Activated CD8-positive, alpha-beta memory T cell treated with anti-CD3 and anti-CD28 coated beads, Interleukin-2, amount 10 ng/mL, durations not matched to agents 7 days and 5 days (primary cell): ENCODE results near the gene TPPP3. TPM values are rescaled to one million over a fixed set of nuclear protein-coding genes. Genes with fewer than 3 reads are reported as not detected.

Experiments used
- ATAC-seq: fragments of 150-1000 bp; cut with Tn5 transposase; one replicate; pipeline ENCODE4 v1.10.0; 2021; ENCODE audit warnings: moderate library complexity
- CTCF ChIA-PET: fragments of 350-600 bp; sonication (Branson Sonifier 250); formaldehyde crosslinking; loops from one replicate; lab custom pipeline; 2021; ENCODE audit warnings: antibody characterized with exemption; lab: Charles Lee
- DNase-seq: peaks from one replicate; pipeline ENCODE4 v3.0.0-alpha.2; 2020
- H3K27ac Mint-ChIP-seq: one replicate; pipeline ENCODE4 v1.8.0; 2021; ENCODE audit warnings: mild to moderate bottlenecking, mixed read lengths
- H3K27me3 Mint-ChIP-seq: one replicate; pipeline ENCODE4 v1.8.0; 2021; ENCODE audit warnings: mixed read lengths
- H3K36me3 Mint-ChIP-seq: one replicate; pipeline ENCODE4 v1.8.0; 2021; ENCODE audit warnings: mild to moderate bottlenecking, mixed read lengths
- H3K4me1 Mint-ChIP-seq: one replicate; pipeline ENCODE4 v1.8.0; 2021; ENCODE audit warnings: mixed read lengths
- H3K4me3 Mint-ChIP-seq: one replicate; pipeline ENCODE4 v1.8.0; 2021; ENCODE audit warnings: mild to moderate bottlenecking, moderate library complexity, mixed read lengths
- H3K9me3 Mint-ChIP-seq: one replicate; pipeline ENCODE4 v1.8.0; 2022; ENCODE audit warnings: low read depth, mixed read lengths
- total RNA-seq, 2 experiments: library from RNA; stranded (reverse); gene quantifications; one replicate each; pipeline ENCODE4 v1.2.3, GENCODE V29; 2021

Gene TPPP3
- total RNA-seq, 2 experiments from 2014 or later, result not detected

DNA sequence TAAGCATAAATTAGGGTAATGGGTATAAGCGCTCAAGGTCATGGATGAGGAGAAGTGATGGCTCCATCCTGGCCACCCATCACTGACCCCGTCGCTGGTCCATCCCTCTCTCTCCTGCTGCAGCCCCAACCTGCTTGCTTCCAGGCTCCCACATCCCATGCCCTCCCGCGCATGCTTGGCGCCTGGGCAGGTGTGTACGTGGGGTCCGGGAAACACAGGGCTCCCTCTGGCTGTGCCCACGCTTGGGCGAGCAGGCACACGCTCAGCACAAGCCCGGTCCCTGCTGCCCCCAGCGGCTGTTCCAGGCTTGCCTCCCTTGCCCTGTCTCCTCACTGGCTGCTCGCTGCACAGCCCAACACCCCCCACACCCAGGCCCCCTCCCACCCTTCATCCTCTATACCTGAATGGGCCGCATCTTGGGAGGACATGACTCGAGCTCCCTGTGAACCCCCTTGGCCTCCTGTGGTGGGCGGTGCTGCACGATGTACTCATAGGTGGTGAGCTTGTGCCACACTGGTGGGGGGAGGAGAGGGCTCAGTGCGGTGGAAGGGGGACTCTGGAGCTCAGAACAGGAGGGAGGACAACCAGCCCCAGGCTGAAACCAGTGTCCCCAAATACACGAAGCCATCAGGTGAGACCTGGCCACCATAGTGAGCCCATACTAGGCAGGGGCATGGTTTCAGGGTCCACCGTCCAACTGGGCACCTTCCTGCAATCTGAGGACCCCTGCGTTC, 4.7 kb upstream of the TPPP3 start:
- CTCF ChIA-PET, result interaction anchor here (1.7 to 2.9 kb wide), 4 partner anchors 17 to 120 kb away, joined by 4 to 12 read pairs (median 6); no protein-coding TSS in a partner anchor
- no peak overlapping the region for H3K27ac Mint-ChIP-seq

DNA sequence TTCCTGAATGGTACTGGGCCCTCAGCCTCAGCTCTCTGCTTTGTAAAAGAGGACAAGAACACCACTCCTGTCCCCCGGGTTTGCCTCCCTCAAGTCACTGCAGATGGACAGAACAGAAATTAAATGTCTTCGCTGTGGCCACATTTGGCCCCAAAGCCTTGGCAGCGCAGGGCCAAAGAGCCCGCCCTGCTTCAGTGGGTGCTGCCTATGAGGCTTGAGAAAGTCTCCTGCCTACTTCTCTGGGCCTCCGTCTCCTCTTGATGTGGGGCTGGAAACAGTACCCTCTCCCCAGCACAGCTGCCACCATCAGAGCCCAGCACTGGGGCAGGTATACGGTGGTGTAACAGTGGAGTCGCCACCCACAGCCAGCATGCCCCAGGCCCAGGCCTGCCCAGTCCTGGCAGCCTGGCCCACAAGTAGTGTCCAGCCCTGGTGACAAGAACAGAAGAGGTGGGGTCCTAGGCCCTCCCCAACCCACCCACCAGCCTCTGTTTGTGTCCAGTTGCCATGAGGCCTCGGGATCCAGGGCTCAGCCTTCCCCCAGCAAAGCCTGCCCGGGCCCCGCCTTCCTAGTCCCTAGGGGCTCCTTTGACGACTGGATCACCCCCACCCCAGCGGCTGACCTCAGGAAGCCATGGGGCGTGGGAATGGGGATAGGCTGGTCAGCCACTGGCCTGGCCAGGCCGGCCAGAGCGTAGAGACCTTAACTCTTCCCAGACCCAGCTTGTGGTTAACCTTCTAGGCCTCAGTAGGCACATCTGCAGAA, 3.9 kb upstream of the TPPP3 start:
- H3K27me3 Mint-ChIP-seq, result peaks cover 38% of the 10 kb centered on the region
- DNase-seq (no peak), ATAC-seq (no peak)
- no peaks in the 10 kb centered on the region for H3K9me3 Mint-ChIP-seq
- no peaks in the 10 kb centered on the region for H3K36me3 Mint-ChIP-seq
- no peak overlapping the region for H3K27ac Mint-ChIP-seq
- no peak overlapping the region for H3K4me3 Mint-ChIP-seq
- CTCF ChIA-PET, result no interaction called here
- peaks cover 7% of the 10 kb centered on the region for H3K4me1 Mint-ChIP-seq

More for the DNA sequence above, 4.7 kb upstream of the TPPP3 start:
- peaks cover 7% of the 10 kb centered on the region for H3K4me1 Mint-ChIP-seq
- H3K9me3 Mint-ChIP-seq, result no peaks in the 10 kb centered on the region
- no peak for ATAC-seq
- no peak overlapping the region for H3K4me3 Mint-ChIP-seq
- DNase-seq, result no peak
- H3K36me3 Mint-ChIP-seq, result no peaks in the 10 kb centered on the region
- peaks cover 31% of the 10 kb centered on the region for H3K27me3 Mint-ChIP-seq

DNA sequence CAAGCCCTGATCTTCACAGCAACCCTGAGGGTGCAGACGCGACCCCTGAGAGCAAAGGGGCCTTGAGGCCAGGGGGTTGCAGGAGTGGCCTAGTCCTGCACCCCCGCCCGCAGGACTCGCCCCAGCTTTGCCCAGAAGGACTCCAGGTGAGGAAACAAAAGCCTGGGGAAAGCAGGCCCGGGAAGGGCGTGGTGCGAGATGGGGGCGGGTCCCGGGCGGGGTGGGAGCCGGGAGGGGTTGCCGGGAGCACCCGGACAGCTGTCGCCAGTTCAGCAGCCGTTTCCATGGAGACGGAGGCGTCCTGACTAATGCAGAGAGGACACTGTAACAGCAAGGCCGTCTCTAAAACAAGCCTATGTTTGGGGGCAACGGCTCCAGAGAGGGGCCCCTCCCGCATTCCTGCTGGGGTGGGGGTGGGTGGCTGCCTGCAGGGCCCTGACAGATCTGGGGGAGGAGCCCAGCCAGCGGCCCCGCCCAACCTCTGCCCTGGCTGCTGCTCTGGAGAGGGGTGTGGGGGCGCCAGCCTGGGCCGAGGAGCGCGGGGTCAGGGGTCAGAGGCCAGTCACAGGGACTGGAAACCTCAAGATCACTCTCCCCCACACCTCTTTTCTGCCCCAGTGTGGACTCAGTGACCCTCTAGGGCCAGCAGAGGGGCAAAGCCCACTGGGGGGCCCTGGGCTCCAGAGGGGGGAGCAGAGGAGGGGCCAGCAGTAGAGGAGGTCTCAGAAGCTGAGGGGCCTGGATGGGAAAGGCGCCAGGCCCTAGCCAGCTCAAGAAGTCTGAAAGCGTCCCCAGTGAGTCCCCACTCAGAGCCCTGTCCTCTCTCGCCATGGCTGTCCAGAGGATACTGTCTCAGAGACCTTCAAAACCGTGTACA, 3.1 kb upstream of the TPPP3 start:
- ATAC-seq (no peak), DNase-seq (no peak)
- peaks cover 37% of the 10 kb centered on the region for H3K27me3 Mint-ChIP-seq
- no peak overlapping the region for H3K27ac Mint-ChIP-seq
- CTCF ChIA-PET, result no interaction called here
- no peak overlapping the region for H3K4me3 Mint-ChIP-seq
- H3K36me3 Mint-ChIP-seq, result no peaks in the 10 kb centered on the region
- peaks cover 7% of the 10 kb centered on the region for H3K4me1 Mint-ChIP-seq
- no peaks in the 10 kb centered on the region for H3K9me3 Mint-ChIP-seq

DNA sequence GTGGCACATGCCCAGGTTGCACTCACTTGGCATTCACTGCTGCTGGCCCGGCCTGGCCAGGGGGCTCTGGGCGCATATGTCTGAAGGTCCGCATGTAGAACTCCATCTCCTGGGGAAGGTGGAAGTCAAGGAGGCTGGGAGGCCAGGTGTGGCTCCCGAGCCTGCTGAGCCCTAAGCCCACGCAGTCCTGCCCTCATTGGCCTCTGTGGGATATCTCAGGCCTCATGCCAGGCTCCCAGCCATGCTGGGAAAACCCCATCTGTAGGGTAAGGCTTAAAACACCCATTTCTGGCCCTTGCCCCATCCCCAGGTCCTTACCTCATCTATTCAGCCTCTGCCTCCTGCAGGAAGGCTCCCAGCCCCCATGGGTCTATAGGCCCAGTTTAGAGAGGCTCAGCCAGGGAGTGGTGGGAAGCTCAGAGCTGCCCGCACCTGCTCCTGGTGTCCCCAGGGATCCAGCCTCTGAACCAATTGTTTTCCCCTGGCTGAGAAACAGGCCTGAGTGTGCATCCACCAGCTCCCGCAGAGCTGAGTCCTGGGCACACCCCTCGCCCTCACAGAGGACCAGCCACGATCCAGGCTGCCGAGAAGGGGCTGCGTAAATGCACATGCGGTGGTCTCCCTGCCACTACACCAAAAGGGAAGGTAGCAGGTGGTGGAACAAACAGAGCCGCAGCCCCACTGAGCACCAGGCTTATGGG, 2.3 kb upstream of the TPPP3 start:
- peaks cover 7% of the 10 kb centered on the region for H3K4me1 Mint-ChIP-seq
- CTCF ChIA-PET, result no interaction called here
- H3K4me3 Mint-ChIP-seq, result no peak overlapping the region
- DNase-seq (no peak), ATAC-seq (no peak)
- H3K9me3 Mint-ChIP-seq, result no peaks in the 10 kb centered on the region
- H3K27ac Mint-ChIP-seq, result no peak overlapping the region
- peaks cover 37% of the 10 kb centered on the region for H3K27me3 Mint-ChIP-seq
- no peaks in the 10 kb centered on the region for H3K36me3 Mint-ChIP-seq

- Mint-ChIP-seq H3K4me3 (no peak overlapping the region), H3K9me3 (no peaks in the 10 kb centered on the region), H3K36me3 (no peaks in the 10 kb centered on the region), H3K4me1 (peaks cover 7% of the 10 kb centered on the region), H3K27ac (no peak overlapping the region), H3K27me3 (peaks cover 37% of the 10 kb centered on the region)
- CTCF ChIA-PET, result no interaction called here
- ATAC-seq (no peak), DNase-seq (no peak)
Measured at GRCh38 chr16:67395105-67395457, 1.8 kb upstream of the TPPP3 start.

GRCh38 chr16:67394155-67395104, 1.1 kb upstream of the TPPP3 start:
- DNase-seq (no peak), ATAC-seq (no peak)
- H3K4me1 Mint-ChIP-seq, result peaks cover 7% of the 10 kb centered on the region
- CTCF ChIA-PET, result interaction anchor here (0.9 to 1.8 kb wide), 7 partner anchors 21 to 134 kb away, joined by 3 to 5 read pairs (median 4); partner anchors contain the start of genes KCTD19 and LRRC36
- H3K36me3 Mint-ChIP-seq, result no peaks in the 10 kb centered on the region
- no peak overlapping the region for H3K4me3 Mint-ChIP-seq
- peaks cover 37% of the 10 kb centered on the region for H3K27me3 Mint-ChIP-seq
- H3K27ac Mint-ChIP-seq, result no peak overlapping the region
- no peaks in the 10 kb centered on the region for H3K9me3 Mint-ChIP-seq

GRCh38 chr16:67393788-67394154, 473 bp upstream of the TPPP3 start:
- Mint-ChIP-seq H3K9me3 (no peaks in the 10 kb centered on the region), H3K36me3 (no peaks in the 10 kb centered on the region), H3K4me3 (no peak overlapping the region), H3K27me3 (peaks cover 37% of the 10 kb centered on the region), H3K4me1 (peaks cover 7% of the 10 kb centered on the region), H3K27ac (no peak overlapping the region)
- CTCF ChIA-PET, result interaction anchor here (0.9 to 1.8 kb wide), 8 partner anchors 20 to 134 kb away, joined by 3 to 5 read pairs (median 4); partner anchors contain the start of genes KCTD19, LRRC36 and ZDHHC1
- ATAC-seq (no peak), DNase-seq (no peak)

GRCh38 chr16:67392301-67393059, 818 bp downstream of the TPPP3 start:
- ATAC-seq (no peak), DNase-seq (no peak)
- Mint-ChIP-seq H3K4me3 (no peak overlapping the region), H3K27me3 (peaks cover 42% of the 10 kb centered on the region), H3K9me3 (no peaks in the 10 kb centered on the region), H3K4me1 (peaks cover 7% of the 10 kb centered on the region), H3K27ac (no peak overlapping the region), H3K36me3 (no peaks in the 10 kb centered on the region)
- CTCF ChIA-PET, result interaction anchor here (0.9 to 1.8 kb wide), 6 partner anchors 10 to 112 kb away, joined by 3 to 5 read pairs (median 5); partner anchors contain the start of genes KCTD19, LRRC36 and ZDHHC1

DNA sequence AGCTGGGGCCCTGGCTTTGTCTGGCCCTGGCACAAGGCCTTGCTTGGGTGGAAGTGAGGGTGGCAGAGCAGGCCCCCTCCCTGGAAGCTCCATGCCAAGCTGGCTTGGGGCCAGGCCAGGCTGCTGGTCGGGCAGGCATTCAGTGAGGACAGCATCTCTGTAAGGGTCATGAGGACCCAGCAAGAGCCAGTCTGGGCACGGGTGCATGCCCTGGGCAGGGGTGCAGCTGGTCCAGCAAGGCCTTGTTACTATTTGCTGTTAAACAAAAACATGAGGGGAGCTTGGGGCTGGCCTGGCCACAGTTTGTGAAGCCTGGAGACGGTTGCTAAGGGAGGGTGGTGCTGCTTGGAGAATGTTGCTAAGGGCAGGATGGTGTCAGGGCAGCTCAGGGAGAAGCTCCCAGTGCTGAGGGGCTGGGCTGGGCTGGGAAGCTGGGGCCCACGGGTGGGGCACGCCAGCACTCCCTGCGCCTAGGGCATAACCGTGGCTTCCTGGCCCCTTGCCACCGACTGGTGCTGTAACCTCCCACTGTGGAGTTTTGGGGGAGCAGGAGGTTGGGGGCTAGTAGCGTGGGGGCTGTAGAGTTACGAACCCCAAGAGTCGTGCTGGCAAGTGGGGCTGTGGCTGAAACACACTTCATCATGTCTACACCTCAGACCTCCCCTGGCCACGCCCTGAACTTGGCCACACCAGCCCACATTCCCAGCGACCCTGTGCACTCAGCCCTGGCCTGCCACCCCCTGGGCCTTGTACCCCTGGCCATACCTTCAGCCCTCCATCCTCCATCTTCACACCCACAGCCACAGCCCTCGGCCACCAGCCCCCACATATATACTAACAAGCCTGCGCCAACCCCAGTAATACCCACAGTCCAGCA, 1.6 kb downstream of the TPPP3 start:
- no peak overlapping the region for H3K27ac Mint-ChIP-seq
- H3K4me3 Mint-ChIP-seq, result no peak overlapping the region
- peaks cover 42% of the 10 kb centered on the region for H3K27me3 Mint-ChIP-seq
- no peak for DNase-seq
- no peak for ATAC-seq
- H3K4me1 Mint-ChIP-seq, result peaks cover 7% of the 10 kb centered on the region
- CTCF ChIA-PET, result interaction anchor here (0.6 to 1.7 kb wide), 3 partner anchors 25 to 146 kb away, joined by 3 to 5 read pairs (median 4); partner anchors contain the start of gene ZDHHC1
- no peaks in the 10 kb centered on the region for H3K9me3 Mint-ChIP-seq
- H3K36me3 Mint-ChIP-seq, result no peaks in the 10 kb centered on the region

GRCh38 chr16:67390816-67391423, 2.4 kb downstream of the TPPP3 start:
- peaks cover 7% of the 10 kb centered on the region for H3K4me1 Mint-ChIP-seq
- H3K27me3 Mint-ChIP-seq, result peaks cover 41% of the 10 kb centered on the region
- H3K27ac Mint-ChIP-seq, result no peak overlapping the region
- CTCF ChIA-PET, result interaction anchor here (0.6 to 1.0 kb wide), 2 partner anchors 38 to 147 kb away, joined by 3 to 4 read pairs; no protein-coding TSS in a partner anchor
- no peaks in the 10 kb centered on the region for H3K36me3 Mint-ChIP-seq
- no peak for ATAC-seq
- H3K9me3 Mint-ChIP-seq, result no peaks in the 10 kb centered on the region
- DNase-seq, result no peak
- no peak overlapping the region for H3K4me3 Mint-ChIP-seq
